ENCODE results near the gene TRPV5.

- TF ChIP-seq POLR2A (IDR thresholded peaks at IDR 0.05) = no peak
- TF ChIP-seq CTCF (IDR thresholded peaks at IDR 0.05) = no peak
- TF ChIP-seq POLR2AphosphoS5 (IDR thresholded peaks at IDR 0.05) = no peak
These were observed 27.5 kb upstream of the TRPV5 start for GRCh38 chr7:142960955-142961512.

Measured in upper lobe of left lung (tissue), 4 donors.